SK-N-SH (cell line): ENCODE data around the gene GNG12. TPM values are rescaled to one million over a fixed set of nuclear protein-coding genes. Genes with fewer than 3 reads are reported as not detected.

Experiments
- CTCF ChIA-PET: fragments of 300-600, 350-600 bp; formaldehyde crosslinking; extraction: SDS; loops from one replicate; lab custom pipeline; 2021; lab: Yijun Ruan, JAX
- POLR2A ChIA-PET: fragments of 350-600 bp; sonication (Branson Sonifier 250); formaldehyde crosslinking; extraction: SDS; loops from one replicate; lab custom pipeline; 2020; ENCODE audit warnings: antibody characterized with exemption, inconsistent platforms; lab: Yijun Ruan, JAX
- DNase-seq: peaks from one replicate; pipeline ENCODE4 v3.0.0; 2012
- H2AFZ ChIP-seq: fragments of 200-600 bp; sonication (generic); 2 replicates; pipeline ENCODE4 v1.8.1; 2016; ENCODE audit warnings: antibody characterized with exemption, mild to moderate bottlenecking, low read depth
- H3F3A ChIP-seq: fragments of 200-600 bp; sonication (generic); replicated peaks from 2 replicates; pipeline ENCODE3; 2016; ENCODE audit warnings: antibody characterized with exemption, mild to moderate bottlenecking; ENCODE audit not compliant: insufficient read depth
- H3K27ac ChIP-seq, 2 experiments: fragments of 200-500 bp in 1 of 2; fragments of 200-600 bp in 1 of 2; sonication (Bioruptor generic) in 1 of 2; sonication (generic), shearing (Covaris generic) in 1 of 2; 2 replicates each; pipeline versions ENCODE4 v1.5.1 to v1.6.1; 2014 to 2016; ENCODE audit warnings: low read depth in 2 of 2, inconsistent platforms in 1 of 2, low read length in 1 of 2, mild to moderate bottlenecking in 1 of 2, mixed read lengths in 1 of 2
- H3K27me3 ChIP-seq: fragments of 200-600 bp; sonication (generic), shearing (Covaris generic); 2 replicates; pipeline ENCODE4 v1.6.1; 2016; ENCODE audit warnings: mixed run types; ENCODE audit not compliant: insufficient read depth
- H3K36me3 ChIP-seq, 2 experiments: fragments of 200-500 bp in 1 of 2; fragments of 200-600 bp in 1 of 2; sonication (Bioruptor generic) in 1 of 2; sonication (generic) in 1 of 2; replicated peaks in 1 of 2; 2 replicates each; pipeline versions ENCODE3 to v1.5.1; 2014 to 2016; ENCODE audit warnings: low read length in 1 of 2, mild to moderate bottlenecking in 1 of 2; ENCODE audit not compliant: insufficient read depth in 2 of 2, control insufficient read depth in 1 of 2
- H3K4me1 ChIP-seq, 2 experiments: fragments of 200-500 bp in 1 of 2; fragments of 200-600 bp in 1 of 2; sonication (Bioruptor generic) in 1 of 2; sonication (generic), shearing (Covaris generic) in 1 of 2; 2 replicates each; pipeline versions ENCODE4 v1.5.1 to v1.6.1; 2014 to 2016; ENCODE audit warnings: low read depth in 1 of 2, low read length in 1 of 2, mixed run types in 1 of 2; ENCODE audit not compliant: insufficient read depth in 2 of 2, control insufficient read depth in 1 of 2
- H3K4me2 ChIP-seq: fragments of 200-600 bp; sonication (generic), shearing (Covaris generic); 2 replicates; pipeline ENCODE4 v1.6.1; 2017; ENCODE audit warnings: mixed run types
- H3K4me3 ChIP-seq, 2 experiments: fragments of 200-500 bp in 1 of 2; fragments of 200-600 bp in 1 of 2; sonication (Bioruptor generic) in 1 of 2; sonication (generic), shearing (Covaris generic) in 1 of 2; 2 replicates each; pipeline versions ENCODE4 v1.5.1 to v1.8.1; 2014 to 2016; ENCODE audit warnings: low read depth in 2 of 2, inconsistent platforms in 1 of 2, low read length in 1 of 2, mild to moderate bottlenecking in 1 of 2, mixed read lengths in 1 of 2, moderate library complexity in 1 of 2
- H3K79me2 ChIP-seq: fragments of 200-600 bp; sonication (generic); 2 replicates; pipeline ENCODE4 v1.8.1; 2017; ENCODE audit warnings: mild to moderate bottlenecking; ENCODE audit not compliant: insufficient read depth
- H3K9ac ChIP-seq: fragments of 200-600 bp; sonication (generic); 2 replicates; pipeline ENCODE4 v1.6.1; 2017; ENCODE audit warnings: mixed run types
- H3K9me2 ChIP-seq: fragments of 200-600 bp; sonication (generic); 2 replicates; pipeline ENCODE4 v1.6.1; 2017; ENCODE audit warnings: mixed run types
- H3K9me3 ChIP-seq: fragments of 200-600 bp; sonication (generic); 2 replicates; pipeline ENCODE4 v1.6.1; 2017; ENCODE audit warnings: mixed run types, mild to moderate bottlenecking, moderate library complexity
- H4K20me1 ChIP-seq: fragments of 200-600 bp; sonication (generic); 2 replicates; pipeline ENCODE4 v1.6.1; 2017; ENCODE audit warnings: mild to moderate bottlenecking, mixed run types; ENCODE audit not compliant: insufficient read depth
- ELF1 ChIP-seq: IDR thresholded peaks from 2 replicates; pipeline ENCODE4 v1.4.0; 2012
- EP300 ChIP-seq, 2 experiments: IDR thresholded peaks; 2 replicates each; pipeline versions ENCODE4 v1.4.0 to v1.6.1; 2012; ENCODE audit warnings: borderline replicate concordance in 1 of 2, low read depth in 1 of 2, low read length in 1 of 2
- EZH2phosphoT487 ChIP-seq: fragments of 200-600 bp; sonication (generic); IDR thresholded peaks from 2 replicates; pipeline ENCODE4 v1.6.1; 2017; ENCODE audit warnings: low read depth, mixed run types, mild to moderate bottlenecking, antibody characterized with exemption, moderate library complexity, borderline replicate concordance
- FOSL2 ChIP-seq: IDR thresholded peaks from 2 replicates; pipeline ENCODE4 v1.4.0; 2012; ENCODE audit warnings: low read depth, mild to moderate bottlenecking, moderate library complexity, borderline replicate concordance
- FOXJ3 ChIP-seq: sonication (generic); formaldehyde crosslinking; IDR thresholded peaks from 2 replicates; pipeline ENCODE4 v1.5.1; 2020; ENCODE audit warnings: mild to moderate bottlenecking, missing genetic modification reagents
- FOXM1 ChIP-seq: IDR thresholded peaks from 2 replicates; pipeline ENCODE4 v1.4.0; 2012; ENCODE audit warnings: low read depth, mild to moderate bottlenecking
- GABPA ChIP-seq: IDR thresholded peaks from 2 replicates; pipeline ENCODE4 v1.4.0; 2012; ENCODE audit warnings: low read depth, mild to moderate bottlenecking
- GATA2 ChIP-seq: sonication (generic); formaldehyde crosslinking; IDR thresholded peaks from 2 replicates; pipeline ENCODE4 v1.5.0; 2020; ENCODE audit warnings: mild to moderate bottlenecking, missing genetic modification reagents
- IRF3 ChIP-seq: fragments of 150-350 bp; IDR thresholded peaks from 2 replicates; pipeline ENCODE4 v1.6.1; 2016; ENCODE audit warnings: mild to moderate bottlenecking, low read depth, low read length
- JUND ChIP-seq: IDR thresholded peaks from 2 replicates; pipeline ENCODE4 v1.4.0; 2012
- MAX ChIP-seq: IDR thresholded peaks from 2 replicates; pipeline ENCODE4 v1.4.0; 2012; ENCODE audit warnings: low read depth
- MEF2A ChIP-seq: IDR thresholded peaks from 2 replicates; pipeline ENCODE4 v1.4.0; 2012; ENCODE audit warnings: low read depth, borderline replicate concordance
- MXI1 ChIP-seq: IDR thresholded peaks from 2 replicates; pipeline ENCODE4 v1.6.1; 2012; ENCODE audit warnings: mild to moderate bottlenecking, low read depth, low read length, improper control_type of control experiment
- NFIC ChIP-seq: IDR thresholded peaks from 2 replicates; pipeline ENCODE4 v1.4.0; 2012; ENCODE audit warnings: borderline replicate concordance
- NRF1 ChIP-seq: IDR thresholded peaks from 2 replicates; pipeline ENCODE4 v1.6.1; 2012; ENCODE audit warnings: low read depth, mild to moderate bottlenecking, low read length
- PBX3 ChIP-seq: IDR thresholded peaks from 2 replicates; pipeline ENCODE4; 2012
- POLR2AphosphoS5 ChIP-seq: IDR thresholded peaks from 2 replicates; pipeline ENCODE4 v1.6.1; 2012; ENCODE audit warnings: low read depth, low read length
- RCOR1 ChIP-seq: fragments of 150-350 bp; IDR thresholded peaks from 2 replicates; pipeline ENCODE4 v1.6.1; 2017; ENCODE audit warnings: antibody characterized with exemption, low read length
- RFX5 ChIP-seq: IDR thresholded peaks from 2 replicates; pipeline ENCODE4 v1.6.1; 2012; ENCODE audit warnings: mild to moderate bottlenecking, improper control_type of control experiment, low read length
- RXRA ChIP-seq: IDR thresholded peaks from 2 replicates; pipeline ENCODE4 v1.4.0; 2012; ENCODE audit warnings: low read depth, mild to moderate bottlenecking, borderline replicate concordance
- SIN3A ChIP-seq: IDR thresholded peaks from 2 replicates; pipeline ENCODE4 v1.6.1; 2012; ENCODE audit warnings: low read depth, mild to moderate bottlenecking, low read length, moderate library complexity, borderline replicate concordance
- TAF1 ChIP-seq: IDR thresholded peaks from 2 replicates; pipeline ENCODE4 v1.6.1; 2012; ENCODE audit warnings: low read depth, mild to moderate bottlenecking, low read length, moderate library complexity, borderline replicate concordance
- TCF12 ChIP-seq: IDR thresholded peaks from 2 replicates; pipeline ENCODE4 v1.4.0; 2012
- TEAD4 ChIP-seq: IDR thresholded peaks from 2 replicates; pipeline ENCODE4 v1.4.0; 2012; ENCODE audit warnings: mild to moderate bottlenecking, borderline replicate concordance; ENCODE audit not compliant: insufficient read depth
- USF1 ChIP-seq: IDR thresholded peaks from 2 replicates; pipeline ENCODE4 v1.4.0; 2012; ENCODE audit warnings: low read depth, borderline replicate concordance
- USF2 ChIP-seq: fragments of 150-350 bp; IDR thresholded peaks from 2 replicates; pipeline ENCODE4 v1.6.1; 2017; ENCODE audit warnings: antibody characterized with exemption, low read length, low read depth, borderline replicate concordance
- ZBTB33 ChIP-seq: IDR thresholded peaks from 2 replicates; pipeline ENCODE4 v1.4.0; 2012; ENCODE audit warnings: low read depth, borderline replicate concordance
- WGBS: methylation state at CpG from one replicate; pipeline ENCODE4 v1.1.6; 2017; ENCODE audit warnings: low lambda C conversion rate; 5-methylcytosine and 5-hydroxymethylcytosine counted together
- polyA plus RNA-seq, 3 experiments: library from polyadenylated mRNA; depleted of rRNA; stranded (reverse); fragments of >200 nt; gene quantifications; 2 replicates each; pipeline ENCODE4 v1.2.3, GENCODE V29; 2012

The GNG12 gene
- polyA plus RNA-seq (2012; rRNA removed) = 41.2 and 56.1 TPM in 2 replicates
- 64.5 and 77.0 TPM in 2 replicates for polyA plus RNA-seq (2012; cell fraction: cytosol; rRNA removed)
- 15.4 and 30.0 TPM in 2 replicates for polyA plus RNA-seq (2012; cell fraction: nucleus; rRNA removed)

GRCh38 chr1:67832737-67833601 lies at the start of gene GNG12:
Gene GNG12, minus strand, starts transcription at chr1:67833467. Its CDS starts 125,781 bp downstream, at chr1:67707686.
- CTCF ChIA-PET = interaction anchor here (0.8 to 5.7 kb wide), 5 partner anchors 17 to 298 kb away, joined by 3 to 26 read pairs (median 7); no protein-coding TSS in a partner anchor
- H2AFZ ChIP-seq = peak within 1 kb of the TSS; percentile 78
- H3K36me3 ChIP-seq = peaks cover 13 to 21% of the 10 kb centered on the region in 2 experiments
- DNase-seq = peak; percentile 90
- H3F3A ChIP-seq = peaks cover 8% of the 10 kb centered on the region
- H3K27me3 ChIP-seq = no peaks in the 10 kb centered on the region
- H3K9me3 ChIP-seq = no peaks in the 10 kb centered on the region
- peaks cover 15% of the 10 kb centered on the region for H4K20me1 ChIP-seq
- H3K27ac ChIP-seq = peak within 1 kb of the TSS; percentile 84 to 87
- H3K4me3 ChIP-seq = peak within 1 kb of the TSS; percentile 77 to 91
- peaks cover 60% of the 10 kb centered on the region for H3K79me2 ChIP-seq
- POLR2A ChIA-PET = no interaction called here
- H3K4me1 ChIP-seq = peaks cover 0 to 27% of the 10 kb centered on the region in 2 experiments; a peak in 3 of 4 replicates
- no peaks in the 10 kb centered on the region for H3K9me2 ChIP-seq
- H3K4me2 ChIP-seq = peak within 1 kb of the TSS; percentile 88
- H3K9ac ChIP-seq = peak within 1 kb of the TSS; percentile 89
- WGBS = 3% methylated on average over 37 of the region's 94 CpGs
- TF ChIP-seq USF1 (no peak), SIN3A (no peak), TCF12 (no peak), MAX (0 out of 2 replicates have a peak, but pooled peaks have one; percentile 50), PBX3 (peak; percentile 6; the same call in 1 of the 2 replicates), RCOR1 (no peak), NRF1 (no peak), GATA2 (no peak), EZH2phosphoT487 (no peak), RXRA (no peak), MEF2A (no peak), FOXM1 (no peak), TAF1 (no peak; the same call in 1 of the 2 replicates), ELF1 (no peak), EP300 (IDR thresholded peaks at IDR 0.05; ENCODE audit: borderline replicate concordance in 1 of 2, low read depth in 1 of 2, low read length in 1 of 2) (no peak), GABPA (peak; percentile 22; the same call in 1 of the 2 replicates), FOXJ3 (no peak), USF2 (no peak), POLR2AphosphoS5 (peak; percentile 62; the same call in 1 of the 2 replicates), RFX5 (no peak), JUND (no peak), IRF3 (no peak), NFIC (no peak), FOSL2 (no peak), MXI1 (no peak), ZBTB33 (no peak), TEAD4 (0 out of 2 replicates have a peak, but pooled peaks have one; percentile 5)
